Activated CD4-positive, alpha-beta T cell treated with anti-CD3 and anti-CD28 coated beads, Interleukin-2, amount 50 U/mL, for 48 hours (primary cell): Measurements from ENCODE around the gene TMBIM6.
"Not testable (repeated sequence)": the region's sequence is repeated elsewhere in the genome, so short reads cannot be mapped to it uniquely, and the experiment has no call there.

ENCODE experiments used
- DNase-seq, 2 experiments: peaks; one replicate each; pipeline ENCODE4 v3.0.0-alpha.2; 2020

The TMBIM6 gene

DNA sequence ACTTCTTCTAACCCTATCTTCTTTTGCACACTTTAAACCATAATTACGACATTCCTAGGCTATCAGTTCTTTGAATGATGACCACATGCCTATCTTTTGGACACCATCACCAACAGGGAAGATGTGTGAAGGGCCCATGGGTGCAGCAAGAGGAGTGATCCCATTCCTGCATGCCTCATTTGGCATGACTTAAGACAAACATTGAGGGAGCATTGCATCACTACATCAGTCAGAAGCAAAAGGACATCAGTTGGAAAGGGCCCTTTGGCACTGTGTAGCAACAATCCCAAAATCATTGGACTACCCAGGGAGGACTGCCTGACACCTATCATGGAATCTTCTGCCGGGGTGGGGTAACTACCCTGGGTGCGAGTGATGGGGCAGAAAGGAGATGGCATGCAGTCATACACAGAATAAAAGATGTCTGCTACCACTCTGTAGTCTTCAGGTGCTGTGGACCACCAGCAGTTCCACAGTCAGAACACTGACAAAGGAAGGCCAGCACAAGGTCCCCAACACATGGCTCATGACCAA is 10.7 kb upstream of the TMBIM6 start:
- DNase-seq: no peak

DNA sequence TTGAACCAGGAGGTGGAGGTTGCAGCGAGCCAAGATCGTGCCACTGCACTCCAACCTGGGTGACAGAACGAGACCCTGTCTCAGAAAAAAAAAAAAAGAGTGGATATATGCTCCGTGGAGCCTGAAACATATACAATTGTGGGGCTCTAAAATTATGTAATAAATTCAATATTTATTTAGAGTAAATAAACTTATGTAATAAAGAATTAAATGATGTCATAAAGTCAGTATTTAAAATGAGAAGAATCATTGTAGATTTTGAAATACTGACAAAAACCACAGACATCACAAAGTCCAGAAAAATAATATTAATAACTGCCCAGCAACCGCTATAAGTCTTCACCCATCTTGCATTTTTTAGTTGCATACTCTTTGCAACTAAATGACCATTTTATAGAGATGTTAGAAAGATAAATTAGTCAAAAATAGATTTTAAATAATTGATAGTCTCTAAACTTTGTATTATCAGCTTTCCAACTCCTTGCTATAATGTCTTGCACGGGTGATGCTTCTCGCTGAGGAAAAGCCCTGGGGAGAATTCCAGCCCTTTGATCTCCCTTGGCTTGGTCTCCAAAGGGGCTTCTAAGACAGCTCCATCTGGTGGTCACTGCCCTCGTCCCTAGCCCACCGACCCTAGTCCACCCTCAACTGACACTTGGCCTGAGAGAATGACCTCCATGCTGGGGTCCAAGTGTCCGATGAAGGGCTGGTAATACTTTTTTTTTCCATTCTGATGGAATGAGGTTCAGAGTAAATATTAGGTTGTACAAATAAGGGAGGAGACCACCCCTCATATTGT is 7.9 kb upstream of the TMBIM6 start:
- DNase-seq: no peak

DNA sequence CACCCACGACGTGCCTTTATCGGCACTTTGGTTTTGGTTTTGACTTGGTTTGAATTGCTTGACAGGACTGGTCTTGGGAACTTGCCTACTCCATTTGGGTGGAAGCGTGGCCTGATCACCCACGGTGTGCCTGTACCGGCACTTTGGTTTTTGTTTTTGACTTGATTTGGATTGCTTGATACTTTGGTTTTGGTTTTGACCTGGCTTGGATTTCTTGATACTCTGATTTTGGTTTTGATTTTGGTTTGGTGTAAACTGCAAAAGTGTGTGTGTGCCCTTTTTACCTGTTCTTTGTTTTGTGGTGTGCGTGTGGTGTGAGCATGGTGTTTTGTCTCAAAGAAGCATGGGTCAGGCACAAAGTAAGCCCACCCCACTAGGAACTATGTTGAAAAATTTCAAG is 6.5 kb upstream of the TMBIM6 start:
- not testable (repeated sequence) for DNase-seq

DNA sequence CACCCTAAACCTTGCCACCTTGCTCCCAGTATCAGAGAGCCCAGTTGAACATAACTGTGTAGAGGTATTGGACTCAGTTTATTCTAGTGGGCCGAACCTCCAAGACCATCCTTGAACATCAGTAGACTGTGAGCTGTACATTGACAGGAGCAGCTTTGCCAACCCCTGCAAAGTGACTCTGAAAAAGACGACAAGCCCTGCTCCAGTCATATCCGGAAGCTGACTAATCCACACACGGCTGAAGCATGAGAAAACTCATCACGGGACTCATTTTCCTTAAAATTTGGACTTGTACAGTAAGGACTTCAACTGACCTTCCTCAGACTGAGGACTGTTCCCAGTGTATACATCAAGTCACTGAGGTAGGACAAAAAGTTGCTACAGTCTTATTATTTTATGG is 2.6 kb upstream of the TMBIM6 start:
- DNase-seq: not testable (repeated sequence)

DNA sequence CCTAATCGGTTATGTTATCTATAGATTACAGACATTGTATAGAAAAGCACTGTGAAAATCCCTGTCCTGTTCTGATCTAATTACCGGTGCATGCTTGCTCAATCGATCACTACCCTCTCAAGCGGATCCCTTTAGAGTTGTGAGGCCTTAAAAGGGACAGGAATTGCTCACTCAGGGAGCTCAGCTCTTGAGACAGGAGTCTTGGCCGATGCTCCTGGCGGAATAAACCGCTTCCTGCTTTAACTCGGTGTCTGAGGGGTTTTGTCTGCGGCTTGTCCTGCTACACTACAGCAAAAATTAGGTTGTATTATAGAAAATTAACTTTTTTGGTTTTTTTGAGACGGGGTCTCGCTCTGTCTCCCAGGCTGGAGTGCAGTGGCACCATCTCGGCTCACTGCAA is 1.1 kb upstream of the TMBIM6 start:
- DNase-seq: not testable (repeated sequence)

DNA sequence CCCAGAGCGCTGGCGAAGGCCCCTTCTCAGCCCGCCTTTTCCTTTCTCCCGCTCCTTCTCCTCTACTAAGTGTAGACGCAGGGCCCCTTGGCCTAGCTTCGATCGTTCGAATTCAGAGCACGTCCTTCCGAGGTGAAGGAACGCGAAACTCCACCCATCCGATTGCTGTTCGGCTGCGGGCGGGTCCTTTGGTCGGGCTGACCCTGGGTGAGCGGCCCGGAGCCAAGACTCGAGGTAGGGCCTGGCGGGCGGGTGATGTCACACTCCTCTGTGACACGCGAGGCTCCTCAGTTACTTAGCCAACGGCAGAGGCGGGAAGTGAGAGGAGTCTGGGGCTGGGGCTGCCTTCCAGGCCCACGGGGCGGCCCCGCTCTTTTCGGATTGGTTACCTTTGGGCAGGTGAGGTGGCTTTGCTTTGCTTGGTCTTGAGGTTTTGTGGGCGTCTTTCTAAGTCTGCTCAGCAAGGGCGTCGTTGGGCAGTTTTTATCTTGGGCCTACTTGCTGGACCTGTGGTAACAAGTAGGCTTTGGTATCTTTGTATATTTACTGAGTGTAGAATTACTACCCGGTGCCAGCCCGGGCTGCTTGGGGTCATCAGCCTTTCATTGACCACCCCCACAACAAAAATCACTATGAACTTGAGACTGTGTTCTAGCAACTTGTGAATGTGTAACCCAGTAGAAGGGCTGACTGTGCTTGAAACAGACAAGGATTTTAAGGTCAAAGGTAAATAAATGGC is 694 bp downstream of the TMBIM6 start:
- DNase-seq: peak; percentile 87 to 89

DNA sequence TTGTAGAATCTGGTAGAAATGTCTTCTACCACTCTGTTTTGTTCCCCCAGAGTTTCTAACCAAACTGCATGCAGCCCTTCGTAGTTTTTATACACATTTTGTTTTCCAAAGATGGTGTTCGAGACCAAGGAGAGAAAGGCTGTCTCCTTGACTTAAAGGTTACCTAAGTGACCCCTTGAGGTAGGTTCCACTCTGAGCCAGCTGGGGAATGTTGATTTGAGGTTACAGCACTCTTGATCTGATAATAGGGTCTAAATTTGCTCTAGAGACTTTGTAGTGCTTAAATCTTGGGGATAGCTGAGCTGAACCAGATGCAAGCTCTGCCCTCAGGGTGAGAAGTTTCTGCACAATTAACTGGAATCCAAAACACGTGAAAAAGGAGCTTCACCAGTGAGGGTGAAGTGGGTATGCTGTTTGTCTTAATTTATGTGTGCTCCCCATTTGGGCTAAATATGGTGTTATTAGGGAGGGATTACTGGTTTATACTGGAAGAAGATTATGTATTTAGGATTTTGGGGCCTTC is 3.1 kb downstream of the TMBIM6 start:
- DNase-seq: no peak

DNA sequence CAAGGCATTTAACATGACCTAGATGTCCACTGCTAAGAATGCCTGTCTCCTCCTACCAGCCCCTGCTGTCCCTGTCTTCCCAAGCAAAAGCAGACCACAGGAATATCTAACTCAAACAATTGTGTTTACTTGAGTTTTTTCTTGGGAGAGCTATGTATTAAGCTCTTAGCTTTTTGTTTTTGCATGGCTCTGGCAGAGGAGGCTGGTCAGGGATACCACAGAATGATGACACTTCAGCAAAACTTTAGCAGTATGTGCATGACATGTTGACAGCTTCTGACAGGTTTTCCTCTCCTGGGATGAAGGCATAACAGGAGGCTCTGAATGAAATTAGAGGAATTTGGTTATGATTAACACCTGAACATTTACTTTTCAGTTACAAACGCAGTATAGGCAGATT is 6.9 kb downstream of the TMBIM6 start:
- DNase-seq: no peak

DNA sequence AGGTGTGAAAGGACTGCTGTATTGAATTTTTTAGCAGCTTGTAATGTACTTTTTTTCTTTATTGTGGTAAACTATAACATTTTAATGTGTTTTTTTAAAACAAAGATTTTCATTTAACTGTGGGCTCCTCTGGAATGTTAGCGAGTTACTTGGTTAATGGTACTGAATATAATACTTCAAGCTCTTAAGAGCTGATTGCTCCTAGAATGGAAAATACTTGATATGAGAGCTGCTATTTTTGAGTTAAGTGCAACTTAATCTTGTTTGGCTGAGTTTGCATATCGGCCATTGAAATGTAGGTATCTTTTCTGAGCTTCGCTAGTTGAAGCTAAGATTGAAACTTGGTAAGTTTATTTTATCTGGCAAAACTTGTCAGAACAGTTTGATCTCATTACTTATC is 7.4 kb downstream of the TMBIM6 start:
- no peak for DNase-seq

DNA sequence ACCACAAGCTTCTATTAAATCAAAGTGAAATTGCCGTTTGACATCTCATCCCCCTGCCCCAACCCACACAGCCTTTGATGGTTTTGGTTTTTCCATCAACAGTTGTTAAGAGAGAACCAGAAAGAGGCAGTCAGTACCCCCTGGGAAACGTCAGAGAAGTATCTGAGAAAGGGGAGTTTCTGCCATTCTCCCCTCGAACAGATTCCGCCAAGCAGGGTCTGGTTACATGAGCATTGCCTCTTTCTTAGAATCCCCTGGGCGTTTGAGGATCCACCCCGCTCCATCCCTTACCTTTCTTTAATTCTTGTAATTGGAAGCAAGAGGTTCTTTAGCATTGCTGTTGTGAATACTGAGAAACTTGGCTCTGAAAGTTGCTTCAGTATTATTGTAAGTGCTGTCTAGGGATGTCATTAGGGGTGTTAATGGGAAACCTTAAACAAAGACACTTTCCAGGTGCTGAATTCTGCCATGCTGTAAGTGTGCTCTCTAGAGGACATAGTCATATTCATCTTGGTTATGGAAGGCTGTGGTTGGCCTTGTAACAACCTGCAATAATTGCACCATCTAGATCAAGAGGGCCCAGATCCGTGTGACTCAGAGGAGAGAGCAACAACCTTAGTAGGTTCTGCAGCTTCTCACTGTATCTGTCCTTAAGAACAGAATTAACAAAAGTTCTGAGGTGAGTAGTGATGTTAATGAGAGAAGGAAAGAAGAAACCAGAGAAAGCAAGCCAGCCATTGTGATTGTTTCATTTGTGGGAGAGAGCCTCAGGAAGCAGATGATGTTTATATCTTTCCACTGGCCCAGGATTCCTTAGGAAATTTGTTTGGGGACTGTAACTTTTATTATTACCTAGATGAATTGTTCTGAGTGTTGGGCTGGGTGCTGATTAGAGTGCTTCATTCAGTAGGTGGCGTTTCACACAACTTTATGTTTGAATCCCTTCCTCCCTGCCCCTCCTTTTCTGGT is 9.0 kb downstream of the TMBIM6 start:
- peak; percentile 50 to 63 for DNase-seq

DNA sequence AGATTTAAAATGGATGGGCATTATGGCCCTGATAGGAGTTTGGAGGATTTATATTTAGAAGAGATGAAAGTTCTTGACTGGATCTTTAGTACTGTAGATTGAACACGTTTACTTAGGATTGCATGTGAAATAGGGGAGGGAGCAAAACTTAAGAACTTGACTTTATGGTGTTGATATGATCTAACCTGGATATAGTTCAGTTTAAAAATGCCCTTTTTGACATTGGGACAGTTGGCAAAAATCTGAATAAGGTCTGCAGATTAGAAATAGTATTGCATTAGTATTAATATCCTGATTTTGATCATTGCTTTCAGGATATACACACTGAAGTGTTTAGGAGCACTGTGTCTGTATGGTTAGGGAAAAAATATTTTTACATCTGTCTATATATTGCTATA is 9.6 kb downstream of the TMBIM6 start:
- no peak for DNase-seq

DNA sequence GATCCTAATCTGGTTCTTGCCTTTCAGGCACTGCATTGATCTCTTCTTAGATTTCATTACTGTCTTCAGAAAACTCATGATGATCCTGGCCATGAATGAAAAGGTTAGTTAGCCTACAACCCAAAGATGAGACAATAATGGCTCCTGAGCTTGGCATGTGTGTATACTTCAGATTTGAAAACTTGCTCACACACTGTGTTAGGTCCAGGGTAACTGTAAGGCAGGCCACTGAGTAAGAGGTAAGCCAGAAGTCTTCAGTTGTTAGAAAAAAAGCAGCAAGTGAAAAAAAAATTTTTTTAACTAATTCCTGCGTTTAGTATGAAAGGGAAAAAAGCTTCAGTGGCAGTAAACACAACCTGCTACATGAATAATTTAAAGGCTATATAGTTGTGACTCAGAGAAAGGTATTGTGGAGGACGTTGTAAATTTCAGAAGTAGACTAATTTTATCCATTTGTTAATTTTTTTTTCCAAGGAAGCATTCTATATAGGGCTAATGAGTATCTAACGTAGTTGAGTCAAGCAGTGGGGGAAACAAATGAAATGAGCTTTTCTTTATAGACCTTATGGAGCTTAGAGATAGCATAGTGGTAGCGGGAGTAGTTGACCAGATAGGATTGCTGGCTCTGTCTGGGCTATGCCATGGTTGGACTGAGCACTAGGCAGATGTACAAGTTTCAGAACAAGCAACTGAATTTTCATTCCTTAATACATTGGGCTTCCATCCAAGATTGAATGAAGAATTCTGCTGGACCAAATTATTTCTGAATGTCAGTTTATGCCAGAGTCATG is 20.5 kb downstream of the TMBIM6 start:
- no peak for DNase-seq

DNA sequence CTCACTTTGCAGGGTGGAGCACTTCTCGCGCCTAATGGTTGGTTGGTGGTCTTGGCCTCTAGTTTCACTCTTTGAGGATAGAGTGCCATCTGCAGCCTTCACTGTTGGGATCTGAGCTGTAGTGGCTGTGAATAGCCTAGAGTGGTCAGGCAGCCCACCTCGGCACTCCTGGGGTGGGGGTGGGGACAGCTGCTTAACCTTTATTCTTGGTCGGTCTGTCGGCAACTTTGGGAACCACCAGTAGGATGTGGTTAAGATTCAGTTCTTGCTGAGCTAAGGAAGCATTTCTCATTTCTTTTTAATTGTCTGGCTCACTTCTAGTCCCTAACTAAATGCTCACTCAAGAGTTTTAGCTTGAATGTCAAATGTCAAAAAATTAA is 21.1 kb downstream of the TMBIM6 start:
- peak in 1 of 2 experiments; percentile 27 for DNase-seq

DNA sequence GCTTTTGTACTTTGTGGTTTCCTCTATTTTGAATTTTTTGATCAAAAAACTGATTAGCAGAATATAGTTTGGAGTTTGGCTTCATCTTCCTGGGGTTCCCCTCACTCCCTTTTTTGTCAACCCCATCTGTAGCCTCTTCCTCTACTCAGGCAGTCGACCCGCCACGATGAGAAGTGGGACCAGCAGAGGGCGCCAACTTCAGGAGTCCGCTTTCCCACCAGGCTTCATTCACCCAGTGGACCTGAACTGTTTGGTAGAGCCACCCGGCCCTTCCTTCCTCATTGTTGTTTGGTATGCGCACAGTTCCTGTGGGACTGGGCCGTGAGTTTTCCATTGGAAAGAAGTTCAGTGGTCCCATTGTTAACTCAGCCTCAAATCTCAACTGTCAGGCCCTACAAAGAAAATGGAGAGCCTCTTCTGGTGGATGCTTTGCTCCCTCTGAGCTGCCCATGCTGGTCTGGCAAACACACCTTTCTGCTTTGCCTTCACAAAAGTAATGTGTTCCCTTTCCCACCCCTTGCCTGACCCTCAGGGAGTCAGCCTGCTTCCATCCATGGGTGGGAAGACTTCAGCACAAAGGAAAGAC is 21.7 kb downstream of the TMBIM6 start:
- DNase-seq: peak; percentile 86 to 89

DNA sequence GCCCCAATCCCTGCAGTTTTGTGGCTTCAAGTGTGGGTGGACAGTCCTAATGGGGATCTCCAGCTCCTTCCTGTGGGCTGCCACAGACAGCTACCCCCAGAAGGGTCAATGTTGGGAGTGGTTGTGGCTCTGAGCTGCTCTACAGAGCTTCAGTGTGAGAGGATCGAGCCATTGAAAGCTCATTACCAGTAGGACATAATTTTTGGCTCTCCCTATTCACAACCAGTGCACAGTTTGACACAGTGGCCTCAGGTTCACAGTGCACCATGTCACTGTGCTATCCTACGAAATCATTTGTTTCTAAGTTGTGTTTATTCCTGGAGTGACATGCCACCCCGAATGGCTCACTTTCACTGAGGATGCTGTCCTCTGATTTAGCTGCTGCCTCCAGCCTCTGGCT is 22.8 kb downstream of the TMBIM6 start:
- no peak for DNase-seq

DNA sequence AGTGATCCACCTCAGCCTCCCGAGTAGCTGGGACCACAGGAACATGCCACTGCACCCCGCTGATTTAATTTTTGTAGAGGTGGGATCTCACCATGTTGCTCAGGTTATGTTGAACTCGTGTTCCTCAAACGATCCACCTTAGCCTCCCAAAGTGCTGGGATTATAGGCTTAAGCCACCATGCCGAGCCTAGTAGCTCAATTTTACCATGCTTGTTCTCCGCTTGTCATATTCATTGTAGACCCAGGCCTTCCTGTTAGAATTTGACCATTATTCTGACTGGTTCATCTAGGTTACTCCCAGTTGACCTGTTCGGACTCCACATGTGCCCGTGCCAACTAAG is 24.7 kb downstream of the TMBIM6 start:
- DNase-seq: no peak

DNA sequence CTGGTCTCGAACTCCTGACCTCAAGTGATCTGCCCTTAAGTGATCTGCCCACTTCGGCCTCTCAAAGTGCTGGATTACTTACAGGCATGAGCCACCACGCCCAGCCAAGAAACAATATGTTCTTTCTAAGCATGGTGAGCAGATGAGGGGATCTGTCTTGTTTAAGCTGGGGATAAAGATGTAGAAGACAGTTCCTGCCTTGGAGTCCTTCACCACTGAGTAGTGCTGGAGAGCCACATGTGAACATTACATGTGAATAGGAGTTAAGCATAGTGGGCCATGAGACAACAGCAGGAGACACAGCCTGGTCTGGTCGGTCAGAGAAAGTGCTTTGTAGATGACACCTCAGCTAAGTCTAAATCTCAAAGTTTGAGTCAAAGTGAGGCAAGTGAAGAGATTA is 26.0 kb downstream of the TMBIM6 start:
- no peak for DNase-seq

DNA sequence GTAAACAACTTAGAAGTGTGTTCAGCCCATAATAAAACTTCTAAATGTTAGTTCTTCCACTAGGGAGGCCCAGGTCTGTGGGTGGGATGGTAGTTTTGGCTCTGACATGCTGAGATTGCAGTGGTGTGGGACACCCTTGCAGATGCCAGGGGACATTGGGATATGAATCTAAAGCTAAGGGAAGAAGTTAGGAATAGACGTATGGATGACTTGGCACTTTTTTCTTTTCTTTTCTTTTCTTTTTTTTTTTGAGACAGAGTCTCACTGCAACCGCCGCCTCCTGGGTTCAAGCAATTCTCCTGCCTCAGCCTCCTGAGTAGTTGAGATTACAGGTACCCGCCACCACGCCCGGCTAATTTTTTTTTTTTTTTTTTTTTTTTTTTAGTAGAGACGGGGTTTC is 31.7 kb downstream of the TMBIM6 start:
- DNase-seq: not testable (repeated sequence)

DNA sequence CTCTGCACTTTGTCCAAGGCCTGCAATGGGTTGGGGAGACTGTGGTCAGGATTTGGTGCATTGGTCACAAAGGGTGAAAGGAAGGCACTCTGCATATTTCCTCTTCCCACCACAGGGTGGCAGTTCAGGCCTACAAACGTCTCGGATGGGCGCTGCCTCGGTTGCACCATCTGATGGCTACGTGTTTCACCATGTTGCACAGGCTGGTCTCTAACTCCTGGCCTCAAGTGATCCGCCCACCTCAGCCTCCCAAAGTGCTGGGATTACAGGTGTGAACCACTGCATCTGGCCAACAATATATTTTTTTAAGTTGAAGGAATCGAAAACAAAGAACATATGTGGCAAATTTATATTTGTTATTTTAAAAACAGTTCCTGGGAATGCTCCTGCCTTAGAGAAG is 35.1 kb downstream of the TMBIM6 start:
- peak; percentile 63 to 73 for DNase-seq

DNA sequence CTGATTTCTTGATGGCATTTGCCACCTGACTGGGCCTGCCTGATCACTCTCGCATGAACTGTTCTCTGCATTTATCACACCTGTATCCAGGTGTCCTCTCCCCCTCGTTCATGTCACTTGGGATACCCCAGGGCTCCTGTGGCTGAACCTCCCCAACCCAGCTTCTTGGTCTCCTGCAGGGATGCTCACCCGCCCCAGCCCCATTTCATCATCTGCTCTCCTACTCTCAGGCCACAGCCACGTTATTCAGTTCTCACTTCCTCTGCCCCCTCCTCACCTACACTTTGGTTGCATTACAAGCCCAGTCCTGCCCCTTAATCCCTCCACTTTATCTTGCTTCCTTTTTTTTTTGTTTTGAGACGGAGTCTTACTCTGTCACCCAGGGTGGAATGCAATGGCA is 35.5 kb downstream of the TMBIM6 start:
- no peak for DNase-seq

DNA sequence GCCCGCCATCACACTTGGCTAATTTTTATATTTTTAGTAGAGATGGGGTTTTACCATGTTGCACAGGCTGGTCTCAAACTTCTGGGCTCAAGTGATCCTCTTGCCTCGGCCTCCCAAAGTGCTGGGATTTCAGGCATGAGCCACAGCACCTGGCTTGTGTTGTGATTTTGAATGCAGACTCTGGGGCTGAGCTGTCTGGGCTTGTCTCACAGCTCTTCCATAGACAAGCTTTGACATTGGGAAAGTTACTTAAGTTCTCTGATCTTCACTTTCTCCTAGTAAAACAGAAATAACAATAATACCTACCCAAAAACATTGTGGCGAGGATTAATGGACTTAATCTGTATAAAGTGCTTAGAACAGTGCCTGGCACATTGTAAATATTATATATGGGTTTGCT is 36.0 kb downstream of the TMBIM6 start:
- DNase-seq: no peak
